Fibroblast of pulmonary artery (primary cell): ENCODE results near the gene SNAPC4.

Experiments used
- DNase-seq: peaks from one replicate; pipeline ENCODE4 v3.0.0-alpha.2; 2010; ENCODE audit warnings: low read depth
- H3K4me3 ChIP-seq: replicated peaks from 2 replicates; pipeline ENCODE4 v1.5.1; 2011; ENCODE audit warnings: low read depth, mild to moderate bottlenecking, control low read depth, low read length, moderate library complexity
- TF ChIP-seq, protein P1 (sequence below): IDR thresholded peaks from 2 replicates; pipeline ENCODE4 v1.5.1; 2011; ENCODE audit warnings: mild to moderate bottlenecking, control low read depth, low read length, inconsistent platforms; ENCODE audit errors: missing control alignments

SNAPC4 gene

DNA sequence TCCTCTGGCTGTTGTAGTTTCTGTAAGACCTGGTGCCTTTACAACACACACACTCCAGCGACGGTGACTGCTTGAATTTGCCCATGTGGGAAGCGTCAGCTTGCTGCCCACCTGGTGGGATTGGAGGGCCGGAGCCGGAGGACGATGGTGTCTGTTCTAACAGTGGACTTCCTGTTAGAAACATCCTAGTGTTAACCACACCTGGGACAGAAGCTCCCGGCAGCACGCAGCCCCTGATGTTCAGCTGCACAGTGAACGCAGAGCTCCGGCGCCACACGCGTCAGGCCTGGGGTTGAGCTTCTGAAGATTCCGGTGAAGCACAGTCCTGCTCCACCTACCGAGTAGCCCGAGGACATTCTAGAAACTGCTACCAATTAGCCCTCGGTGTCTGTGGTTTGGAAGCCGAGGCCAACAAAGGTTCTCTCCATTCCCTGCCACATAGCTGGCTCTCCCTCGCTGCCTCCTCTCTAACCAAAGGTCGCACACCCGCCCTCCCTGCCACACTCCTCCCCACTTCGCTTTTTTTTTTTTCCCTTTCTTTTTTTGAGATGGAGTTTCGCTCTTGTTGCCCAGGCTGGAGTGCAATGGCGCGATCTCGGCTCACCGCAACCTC, 24.9 kb upstream of the SNAPC4 start:
- TF ChIP-seq, protein P1, sequence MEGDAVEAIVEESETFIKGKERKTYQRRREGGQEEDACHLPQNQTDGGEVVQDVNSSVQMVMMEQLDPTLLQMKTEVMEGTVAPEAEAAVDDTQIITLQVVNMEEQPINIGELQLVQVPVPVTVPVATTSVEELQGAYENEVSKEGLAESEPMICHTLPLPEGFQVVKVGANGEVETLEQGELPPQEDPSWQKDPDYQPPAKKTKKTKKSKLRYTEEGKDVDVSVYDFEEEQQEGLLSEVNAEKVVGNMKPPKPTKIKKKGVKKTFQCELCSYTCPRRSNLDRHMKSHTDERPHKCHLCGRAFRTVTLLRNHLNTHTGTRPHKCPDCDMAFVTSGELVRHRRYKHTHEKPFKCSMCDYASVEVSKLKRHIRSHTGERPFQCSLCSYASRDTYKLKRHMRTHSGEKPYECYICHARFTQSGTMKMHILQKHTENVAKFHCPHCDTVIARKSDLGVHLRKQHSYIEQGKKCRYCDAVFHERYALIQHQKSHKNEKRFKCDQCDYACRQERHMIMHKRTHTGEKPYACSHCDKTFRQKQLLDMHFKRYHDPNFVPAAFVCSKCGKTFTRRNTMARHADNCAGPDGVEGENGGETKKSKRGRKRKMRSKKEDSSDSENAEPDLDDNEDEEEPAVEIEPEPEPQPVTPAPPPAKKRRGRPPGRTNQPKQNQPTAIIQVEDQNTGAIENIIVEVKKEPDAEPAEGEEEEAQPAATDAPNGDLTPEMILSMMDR = no peak
- no peak overlapping the region for H3K4me3 ChIP-seq
- no peak for DNase-seq

- no peak overlapping the region for H3K4me3 ChIP-seq
- TF ChIP-seq, protein P1 = no peak
- DNase-seq = no peak
These were observed 23.6 kb upstream of the SNAPC4 start for GRCh38 chr9:136423432-136424146.

- TF ChIP-seq, protein P1 = no peak
- no peak overlapping the region for H3K4me3 ChIP-seq
- DNase-seq = no peak
These were observed 22.9 kb upstream of the SNAPC4 start for GRCh38 chr9:136422876-136423275.

GRCh38 chr9:136421791-136422190, 21.8 kb upstream of the SNAPC4 start:
- TF ChIP-seq, protein P1 = no peak
- no peak overlapping the region for H3K4me3 ChIP-seq
- DNase-seq = no peak

DNA sequence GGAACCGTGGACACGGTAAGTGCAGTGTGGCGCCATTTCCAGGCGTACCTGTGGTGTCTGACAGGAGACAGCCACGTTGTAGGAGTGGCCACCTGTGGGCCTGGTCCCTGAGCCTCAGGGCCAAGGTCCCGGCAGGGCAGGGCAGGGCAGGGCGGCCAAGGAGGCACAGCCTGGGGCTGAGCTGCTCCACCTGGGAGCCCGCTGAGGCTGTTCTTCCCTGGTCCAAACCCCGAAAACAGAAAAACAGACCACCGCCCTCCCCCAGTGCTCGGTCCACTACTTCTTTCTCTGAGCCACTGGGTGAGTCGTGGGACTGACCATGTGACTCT, 19.1 kb upstream of the SNAPC4 start:
- DNase-seq = no peak
- no peak overlapping the region for H3K4me3 ChIP-seq
- TF ChIP-seq, protein P1 = no peak

GRCh38 chr9:136418182-136419091, 18.5 kb upstream of the SNAPC4 start:
- TF ChIP-seq, protein P1 = no peak
- H3K4me3 ChIP-seq = no peak overlapping the region
- no peak for DNase-seq
